ENCODE data around the gene GHRH.

The GHRH gene

GRCh38 chr20:37218441-37218840, 43.2 kb downstream of the GHRH start:
- in situ Hi-C loops (cut with HindIII; ENCODE audit: low sequenced_read_pairs): no loop called here

GRCh38 chr20:37209661-37210314, 51.8 kb downstream of the GHRH start:
- in situ Hi-C loops (cut with HindIII; ENCODE audit: low sequenced_read_pairs): no loop called here

- in situ Hi-C loops (cut with HindIII; ENCODE audit: low sequenced_read_pairs): no loop called here
Observed at GRCh38 chr20:37209193-37209592, 52.4 kb downstream of the GHRH start.

GRCh38 chr20:37207171-37207570, 54.4 kb downstream of the GHRH start:
- in situ Hi-C loops (cut with HindIII; ENCODE audit: low sequenced_read_pairs): no loop called here

GRCh38 chr20:37205794-37206193, 55.8 kb downstream of the GHRH start:
- in situ Hi-C loops (cut with HindIII; ENCODE audit: low sequenced_read_pairs): no loop called here

GRCh38 chr20:37205130-37205529, 56.5 kb downstream of the GHRH start:
- in situ Hi-C loops (cut with HindIII; ENCODE audit: low sequenced_read_pairs): no loop called here

GRCh38 chr20:37204056-37204455, 57.6 kb downstream of the GHRH start:
- in situ Hi-C loops (cut with HindIII; ENCODE audit: low sequenced_read_pairs): loop anchor here (5.0 kb wide), 1 partner anchor 48 kb away; no protein-coding TSS in a partner anchor

- in situ Hi-C loops (cut with HindIII; ENCODE audit: low sequenced_read_pairs): loop anchor here (5.0 kb wide), 1 partner anchor 50 kb away; no protein-coding TSS in a partner anchor
Observed at GRCh38 chr20:37202267-37202943, 59.2 kb downstream of the GHRH start.

GRCh38 chr20:37201827-37202162, 59.8 kb downstream of the GHRH start:
- in situ Hi-C loops (cut with HindIII; ENCODE audit: low sequenced_read_pairs): loop anchor here (5.0 kb wide), 1 partner anchor 51 kb away; no protein-coding TSS in a partner anchor

Measured in DLD1 (cell line).